Uterus (tissue), 2 donors: Measurements from ENCODE around the gene CACNA1C.

Experiments used
- POLR2A ChIP-seq, 2 donors: fragments of 450-650 bp; IDR thresholded peaks; one replicate each; pipeline ENCODE4 v1.6.1; 2016; ENCODE audit warnings: antibody characterized with exemption in 2 of 2, mild to moderate bottlenecking in 1 of 2, moderate library complexity in 1 of 2
- TF ChIP-seq, protein P1 (sequence below), 4 experiments: fragments of 200-600 bp in 2 of 4; fragments of 450-650 bp in 2 of 4; sonication (generic) in 2 of 4; IDR thresholded peaks; one replicate each; pipeline ENCODE4 v1.5.1; 2016 to 2019; ENCODE audit warnings: antibody characterized with exemption in 4 of 4, mild to moderate bottlenecking in 2 of 4, moderate library complexity in 1 of 4

DNA sequence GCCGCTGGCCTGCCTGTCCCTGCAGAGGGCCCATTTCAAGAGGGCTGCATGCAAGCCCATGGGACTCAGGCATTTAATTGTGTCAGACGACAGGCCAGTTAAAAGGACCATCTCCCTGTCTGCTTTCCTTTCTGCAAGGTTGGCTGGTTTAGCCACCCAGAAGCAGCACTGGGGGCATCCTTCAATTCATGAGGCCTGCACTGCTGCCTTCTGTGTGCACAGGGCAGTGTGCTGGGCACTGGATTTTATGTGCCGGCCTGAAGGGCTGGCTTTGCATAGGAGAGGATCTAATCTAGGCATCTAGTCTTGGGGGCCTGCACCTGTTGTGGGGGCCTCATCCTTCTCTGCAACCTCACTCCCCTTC is 627.9 kb downstream of the CACNA1C start:
- TF ChIP-seq, protein P1, sequence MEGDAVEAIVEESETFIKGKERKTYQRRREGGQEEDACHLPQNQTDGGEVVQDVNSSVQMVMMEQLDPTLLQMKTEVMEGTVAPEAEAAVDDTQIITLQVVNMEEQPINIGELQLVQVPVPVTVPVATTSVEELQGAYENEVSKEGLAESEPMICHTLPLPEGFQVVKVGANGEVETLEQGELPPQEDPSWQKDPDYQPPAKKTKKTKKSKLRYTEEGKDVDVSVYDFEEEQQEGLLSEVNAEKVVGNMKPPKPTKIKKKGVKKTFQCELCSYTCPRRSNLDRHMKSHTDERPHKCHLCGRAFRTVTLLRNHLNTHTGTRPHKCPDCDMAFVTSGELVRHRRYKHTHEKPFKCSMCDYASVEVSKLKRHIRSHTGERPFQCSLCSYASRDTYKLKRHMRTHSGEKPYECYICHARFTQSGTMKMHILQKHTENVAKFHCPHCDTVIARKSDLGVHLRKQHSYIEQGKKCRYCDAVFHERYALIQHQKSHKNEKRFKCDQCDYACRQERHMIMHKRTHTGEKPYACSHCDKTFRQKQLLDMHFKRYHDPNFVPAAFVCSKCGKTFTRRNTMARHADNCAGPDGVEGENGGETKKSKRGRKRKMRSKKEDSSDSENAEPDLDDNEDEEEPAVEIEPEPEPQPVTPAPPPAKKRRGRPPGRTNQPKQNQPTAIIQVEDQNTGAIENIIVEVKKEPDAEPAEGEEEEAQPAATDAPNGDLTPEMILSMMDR (IDR thresholded peaks at IDR 0.05), result no peak
- TF ChIP-seq POLR2A (IDR thresholded peaks at IDR 0.05), result no peak
